Hepatocyte (in vitro differentiated cells): ENCODE results near the gene TUBGCP3. TPM values are rescaled to one million over a fixed set of nuclear protein-coding genes. Genes with fewer than 3 reads are reported as not detected.

Experiments
- DNase-seq: peaks from one replicate; pipeline ENCODE4 v3.0.0-alpha.2; 2016; ENCODE audit warnings: low spot score
- H2AFZ ChIP-seq: fragments of 200-600 bp; sonication (generic); 2 replicates; pipeline ENCODE4 v1.6.0; 2016; ENCODE audit warnings: antibody characterized with exemption, mild to moderate bottlenecking
- H3K27ac ChIP-seq: fragments of 200-600 bp; sonication (generic); 2 replicates; pipeline ENCODE4 v1.5.1; 2016; ENCODE audit warnings: mild to moderate bottlenecking
- H3K27me3 ChIP-seq: fragments of 200-600 bp; sonication (generic); 2 replicates; pipeline ENCODE4 v1.6.1; 2016
- H3K36me3 ChIP-seq: fragments of 200-600 bp; sonication (generic); replicated peaks from 2 replicates; pipeline ENCODE4 v1.5.1; 2016; ENCODE audit warnings: low read depth; ENCODE audit not compliant: insufficient read depth
- H3K4me1 ChIP-seq: fragments of 200-600 bp; sonication (generic); 2 replicates; pipeline ENCODE4 v1.5.1; 2016; ENCODE audit warnings: mild to moderate bottlenecking, moderate library complexity; ENCODE audit not compliant: insufficient read depth
- H3K4me2 ChIP-seq: fragments of 200-600 bp; sonication (generic); 2 replicates; pipeline ENCODE4 v1.6.0; 2016
- H3K4me3 ChIP-seq: fragments of 200-600 bp; sonication (generic); 2 replicates; pipeline ENCODE4 v1.5.1; 2016; ENCODE audit warnings: mild to moderate bottlenecking
- H3K79me2 ChIP-seq: fragments of 200-600 bp; sonication (generic); 2 replicates; pipeline ENCODE4 v1.6.0; 2017; ENCODE audit warnings: mild to moderate bottlenecking
- H3K9me2 ChIP-seq: fragments of 200-600 bp; sonication (generic); replicated peaks from 2 replicates; pipeline ENCODE4 v1.6.0; 2017; ENCODE audit warnings: mild to moderate bottlenecking; ENCODE audit not compliant: insufficient read depth
- H3K9me3 ChIP-seq: fragments of 200-600 bp; sonication (generic); 2 replicates; pipeline ENCODE4 v1.5.1; 2016; ENCODE audit warnings: low read depth, mild to moderate bottlenecking
- H4K20me1 ChIP-seq: fragments of 200-600 bp; sonication (generic); 2 replicates; pipeline ENCODE4 v1.6.0; 2016; ENCODE audit warnings: mild to moderate bottlenecking; ENCODE audit not compliant: insufficient read depth, poor library complexity, severe bottlenecking
- CTCF ChIP-seq: fragments of 200-600 bp; sonication (generic); IDR thresholded peaks from 2 replicates; pipeline ENCODE4 v1.5.1; 2016; ENCODE audit warnings: antibody characterized with exemption, mild to moderate bottlenecking; ENCODE audit not compliant: poor library complexity
- EZH2 ChIP-seq: fragments of 200-600 bp; sonication (generic); IDR thresholded peaks from 2 replicates; pipeline ENCODE4 v1.6.1; 2016; ENCODE audit warnings: antibody characterized with exemption, mild to moderate bottlenecking, borderline replicate concordance
- EZH2phosphoT487 ChIP-seq: fragments of 200-600 bp; sonication (generic); IDR thresholded peaks from one replicate; pipeline ENCODE4 v1.6.1; 2018; ENCODE audit warnings: antibody characterized with exemption, mild to moderate bottlenecking, low read depth, moderate library complexity; ENCODE audit not compliant: unreplicated experiment, severe bottlenecking
- WGBS: methylation state at CpG from one replicate; pipeline ENCODE4 v1.1.6; 2016; ENCODE audit warnings: low lambda C conversion rate; ENCODE audit errors: missing lambda C conversion rate; 5-methylcytosine and 5-hydroxymethylcytosine counted together
- polyA plus RNA-seq: library from polyadenylated mRNA; unstranded; fragments of >200 nt; fragmentation: Nextera tagmentation; extraction: Ambion mirVana; gene quantifications from 2 replicates; pipeline ENCODE4 v1.2.1, GENCODE V29; 2016
- total RNA-seq: library from RNA; depleted of rRNA; stranded (reverse); fragments of >200 nt; gene quantifications from 2 replicates; pipeline ENCODE4 v1.2.3, GENCODE V29; 2014

Gene TUBGCP3, protein sequence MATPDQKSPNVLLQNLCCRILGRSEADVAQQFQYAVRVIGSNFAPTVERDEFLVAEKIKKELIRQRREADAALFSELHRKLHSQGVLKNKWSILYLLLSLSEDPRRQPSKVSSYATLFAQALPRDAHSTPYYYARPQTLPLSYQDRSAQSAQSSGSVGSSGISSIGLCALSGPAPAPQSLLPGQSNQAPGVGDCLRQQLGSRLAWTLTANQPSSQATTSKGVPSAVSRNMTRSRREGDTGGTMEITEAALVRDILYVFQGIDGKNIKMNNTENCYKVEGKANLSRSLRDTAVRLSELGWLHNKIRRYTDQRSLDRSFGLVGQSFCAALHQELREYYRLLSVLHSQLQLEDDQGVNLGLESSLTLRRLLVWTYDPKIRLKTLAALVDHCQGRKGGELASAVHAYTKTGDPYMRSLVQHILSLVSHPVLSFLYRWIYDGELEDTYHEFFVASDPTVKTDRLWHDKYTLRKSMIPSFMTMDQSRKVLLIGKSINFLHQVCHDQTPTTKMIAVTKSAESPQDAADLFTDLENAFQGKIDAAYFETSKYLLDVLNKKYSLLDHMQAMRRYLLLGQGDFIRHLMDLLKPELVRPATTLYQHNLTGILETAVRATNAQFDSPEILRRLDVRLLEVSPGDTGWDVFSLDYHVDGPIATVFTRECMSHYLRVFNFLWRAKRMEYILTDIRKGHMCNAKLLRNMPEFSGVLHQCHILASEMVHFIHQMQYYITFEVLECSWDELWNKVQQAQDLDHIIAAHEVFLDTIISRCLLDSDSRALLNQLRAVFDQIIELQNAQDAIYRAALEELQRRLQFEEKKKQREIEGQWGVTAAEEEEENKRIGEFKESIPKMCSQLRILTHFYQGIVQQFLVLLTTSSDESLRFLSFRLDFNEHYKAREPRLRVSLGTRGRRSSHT
- 9.7 and 13.5 TPM in 2 replicates for total RNA-seq
- 9.3 and 11.1 TPM in 2 replicates for polyA plus RNA-seq

GRCh38 chr13:112587764-112588489, at the start of gene TUBGCP3:
Gene TUBGCP3 (minus strand): TSS chr13:112588153. CDS start chr13:112587980, 173 bp downstream.
- Histone ChIP-seq H3K36me3 (no peaks in the 10 kb centered on the region), H3K9me2 (no peaks in the 10 kb centered on the region), H3K4me3 (peak within 1 kb of the TSS; percentile 99), H3K79me2 (peaks cover 42% of the 10 kb centered on the region), H3K9me3 (no peaks in the 10 kb centered on the region), H4K20me1 (no peaks in the 10 kb centered on the region), H3K4me2 (peak within 1 kb of the TSS; percentile 98), H3K27ac (peak within 1 kb of the TSS; percentile 99), H2AFZ (peak within 1 kb of the TSS; percentile 100), H3K27me3 (no peaks in the 10 kb centered on the region), H3K4me1 (peaks cover 12% of the 10 kb centered on the region)
- TF ChIP-seq CTCF (no peak), EZH2 (no peak), EZH2phosphoT487 (no peak)
- DNase-seq, result peak; percentile 92
- 1% methylated on average over 67 of the region's 77 CpGs for WGBS

- peaks cover 5% of the 10 kb centered on the region for H3K27me3 ChIP-seq
- 80% methylated on average over 27 of the region's 27 CpGs for WGBS
- no peak for DNase-seq
- no peaks in the 10 kb centered on the region for H4K20me1 ChIP-seq
- no peaks in the 10 kb centered on the region for H3K9me2 ChIP-seq
- H3K27ac ChIP-seq, result no peak overlapping the region
- no peaks in the 10 kb centered on the region for H3K79me2 ChIP-seq
- H3K4me2 ChIP-seq, result no peak overlapping the region
- H3K4me1 ChIP-seq, result no peaks in the 10 kb centered on the region
- H2AFZ ChIP-seq, result no peak overlapping the region
- H3K36me3 ChIP-seq, result no peaks in the 10 kb centered on the region
- TF ChIP-seq EZH2 (no peak), CTCF (no peak), EZH2phosphoT487 (no peak)
- H3K9me3 ChIP-seq, result no peaks in the 10 kb centered on the region
- H3K4me3 ChIP-seq, result no peak overlapping the region
These were observed 49.3 kb upstream of the TUBGCP3 start for GRCh38 chr13:112637017-112637801.

- WGBS, result 93% methylated on average over 19 of the region's 19 CpGs
- H4K20me1 ChIP-seq, result no peaks in the 10 kb centered on the region
- no peaks in the 10 kb centered on the region for H3K36me3 ChIP-seq
- H3K4me1 ChIP-seq, result no peaks in the 10 kb centered on the region
- no peak for DNase-seq
- peaks cover 5% of the 10 kb centered on the region for H3K27me3 ChIP-seq
- no peaks in the 10 kb centered on the region for H3K79me2 ChIP-seq
- H3K27ac ChIP-seq, result no peak overlapping the region
- no peak overlapping the region for H3K4me2 ChIP-seq
- H3K9me3 ChIP-seq, result no peaks in the 10 kb centered on the region
- TF ChIP-seq CTCF (no peak), EZH2 (no peak), EZH2phosphoT487 (no peak)
- H3K9me2 ChIP-seq, result no peaks in the 10 kb centered on the region
- no peak overlapping the region for H2AFZ ChIP-seq
- H3K4me3 ChIP-seq, result no peak overlapping the region
These were observed 48.5 kb upstream of the TUBGCP3 start for GRCh38 chr13:112636401-112636975.
